Stimulated activated effector memory CD8-positive, alpha-beta T cell treated with anti-CD3 and anti-CD28 coated beads, Interleukin-12 subunit alpha, Interleukin-12 subunit beta, amount 100 ng/mL, for 72 hours (primary cell): ENCODE measurements around the gene TTPAL.

Experiments
- ATAC-seq: fragments of 150-1000 bp; cut with Tn5 transposase; 2 replicates; pipeline ENCODE4 v1.10.0; 2021
- DNase-seq, 2 donors: peaks; one replicate each; pipeline ENCODE4 v3.0.0; 2021 to 2022; ENCODE audit warnings: low spot score in 2 of 2
- H3K27ac Mint-ChIP-seq: one replicate; pipeline ENCODE4 v1.8.0; 2022; ENCODE audit warnings: mild to moderate bottlenecking, mixed read lengths
- H3K36me3 Mint-ChIP-seq: one replicate; pipeline ENCODE4 v1.8.0; 2022; ENCODE audit warnings: mild to moderate bottlenecking, mixed read lengths
- H3K4me1 Mint-ChIP-seq: one replicate; pipeline ENCODE4 v1.8.0; 2022; ENCODE audit warnings: mixed read lengths
- H3K4me3 Mint-ChIP-seq: one replicate; pipeline ENCODE4 v1.8.0; 2022; ENCODE audit warnings: mild to moderate bottlenecking, mixed read lengths
- H3K9me3 Mint-ChIP-seq: one replicate; pipeline ENCODE4 v1.8.0; 2022; ENCODE audit warnings: mixed read lengths

Gene TTPAL

GRCh38 chr20:44433751-44434538, 41.7 kb upstream of the TTPAL start:
- Mint-ChIP-seq H3K4me1 (no peaks in the 10 kb centered on the region), H3K9me3 (no peaks in the 10 kb centered on the region), H3K4me3 (no peak overlapping the region), H3K27ac (no peak overlapping the region), H3K36me3 (no peaks in the 10 kb centered on the region)
- DNase-seq (no peak), ATAC-seq (no peak)

GRCh38 chr20:44435630-44436335, 39.9 kb upstream of the TTPAL start:
- DNase-seq (no peak), ATAC-seq (no peak)
- Mint-ChIP-seq H3K4me3 (no peak overlapping the region), H3K9me3 (no peaks in the 10 kb centered on the region), H3K36me3 (no peaks in the 10 kb centered on the region), H3K27ac (no peak overlapping the region), H3K4me1 (no peaks in the 10 kb centered on the region)

GRCh38 chr20:44436393-44436792, 39.3 kb upstream of the TTPAL start:
- DNase-seq (no peak), ATAC-seq (no peak)
- H3K9me3 Mint-ChIP-seq: no peaks in the 10 kb centered on the region
- no peaks in the 10 kb centered on the region for H3K36me3 Mint-ChIP-seq
- no peaks in the 10 kb centered on the region for H3K4me1 Mint-ChIP-seq
- H3K27ac Mint-ChIP-seq: no peak overlapping the region
- H3K4me3 Mint-ChIP-seq: no peak overlapping the region

GRCh38 chr20:44437497-44437896, 38.2 kb upstream of the TTPAL start:
- H3K27ac Mint-ChIP-seq: no peak overlapping the region
- no peaks in the 10 kb centered on the region for H3K9me3 Mint-ChIP-seq
- no peaks in the 10 kb centered on the region for H3K36me3 Mint-ChIP-seq
- H3K4me3 Mint-ChIP-seq: no peak overlapping the region
- no peak for DNase-seq
- no peak for ATAC-seq
- no peaks in the 10 kb centered on the region for H3K4me1 Mint-ChIP-seq

GRCh38 chr20:44438782-44439181, 36.9 kb upstream of the TTPAL start:
- no peaks in the 10 kb centered on the region for H3K4me1 Mint-ChIP-seq
- H3K9me3 Mint-ChIP-seq: no peaks in the 10 kb centered on the region
- no peaks in the 10 kb centered on the region for H3K36me3 Mint-ChIP-seq
- no peak for ATAC-seq
- DNase-seq: no peak
- no peak overlapping the region for H3K4me3 Mint-ChIP-seq
- H3K27ac Mint-ChIP-seq: no peak overlapping the region

GRCh38 chr20:44439318-44439717, 36.4 kb upstream of the TTPAL start:
- H3K9me3 Mint-ChIP-seq: no peaks in the 10 kb centered on the region
- no peaks in the 10 kb centered on the region for H3K4me1 Mint-ChIP-seq
- H3K27ac Mint-ChIP-seq: no peak overlapping the region
- H3K4me3 Mint-ChIP-seq: no peak overlapping the region
- ATAC-seq: no peak
- DNase-seq: no peak
- H3K36me3 Mint-ChIP-seq: no peaks in the 10 kb centered on the region

GRCh38 chr20:44442298-44443070, 33.2 kb upstream of the TTPAL start:
- H3K9me3 Mint-ChIP-seq: no peaks in the 10 kb centered on the region
- no peak overlapping the region for H3K27ac Mint-ChIP-seq
- DNase-seq (no peak), ATAC-seq (no peak)
- H3K4me3 Mint-ChIP-seq: no peak overlapping the region
- no peaks in the 10 kb centered on the region for H3K4me1 Mint-ChIP-seq
- H3K36me3 Mint-ChIP-seq: no peaks in the 10 kb centered on the region

GRCh38 chr20:44445742-44446710, 29.6 kb upstream of the TTPAL start:
- H3K27ac Mint-ChIP-seq: no peak overlapping the region

GRCh38 chr20:44447827-44448419, 27.8 kb upstream of the TTPAL start:
- no peaks in the 10 kb centered on the region for H3K36me3 Mint-ChIP-seq
- DNase-seq (no peak), ATAC-seq (no peak)
- no peaks in the 10 kb centered on the region for H3K9me3 Mint-ChIP-seq
- H3K4me3 Mint-ChIP-seq: no peak overlapping the region
- no peaks in the 10 kb centered on the region for H3K4me1 Mint-ChIP-seq
- H3K27ac Mint-ChIP-seq: peak overlapping the region; percentile 9

More at GRCh38 chr20:44445742-44446710, 29.6 kb upstream of the TTPAL start:
- ATAC-seq (no peak), DNase-seq (no peak)
- no peaks in the 10 kb centered on the region for H3K9me3 Mint-ChIP-seq
- no peaks in the 10 kb centered on the region for H3K4me1 Mint-ChIP-seq
- no peaks in the 10 kb centered on the region for H3K36me3 Mint-ChIP-seq
- H3K4me3 Mint-ChIP-seq: no peak overlapping the region

- H3K27ac Mint-ChIP-seq: peak overlapping the region; percentile 34
- no peaks in the 10 kb centered on the region for H3K36me3 Mint-ChIP-seq
- no peaks in the 10 kb centered on the region for H3K4me1 Mint-ChIP-seq
- H3K4me3 Mint-ChIP-seq: no peak overlapping the region
- no peaks in the 10 kb centered on the region for H3K9me3 Mint-ChIP-seq
- DNase-seq (no peak), ATAC-seq (no peak)
These were observed 26.7 kb upstream of the TTPAL start for GRCh38 chr20:44448753-44449546.

GRCh38 chr20:44449864-44450263, 25.8 kb upstream of the TTPAL start:
- no peak overlapping the region for H3K27ac Mint-ChIP-seq
- no peaks in the 10 kb centered on the region for H3K9me3 Mint-ChIP-seq
- DNase-seq (no peak), ATAC-seq (no peak)
- no peaks in the 10 kb centered on the region for H3K4me1 Mint-ChIP-seq
- H3K4me3 Mint-ChIP-seq: no peak overlapping the region
- no peaks in the 10 kb centered on the region for H3K36me3 Mint-ChIP-seq

GRCh38 chr20:44450281-44450889, 25.3 kb upstream of the TTPAL start:
- no peak for ATAC-seq
- Mint-ChIP-seq H3K27ac (no peak overlapping the region), H3K4me1 (no peaks in the 10 kb centered on the region), H3K9me3 (no peaks in the 10 kb centered on the region), H3K4me3 (no peak overlapping the region), H3K36me3 (no peaks in the 10 kb centered on the region)
- no peak for DNase-seq

- DNase-seq (no peak), ATAC-seq (no peak)
- no peak overlapping the region for H3K4me3 Mint-ChIP-seq
- no peaks in the 10 kb centered on the region for H3K4me1 Mint-ChIP-seq
- H3K27ac Mint-ChIP-seq: no peak overlapping the region
- H3K36me3 Mint-ChIP-seq: no peaks in the 10 kb centered on the region
- no peaks in the 10 kb centered on the region for H3K9me3 Mint-ChIP-seq
These were observed 24.7 kb upstream of the TTPAL start for GRCh38 chr20:44450903-44451450.
